GM13976 (cell line): ENCODE measurements around the gene COPS8.

Experiments used
- DNase-seq: peaks from one replicate; pipeline ENCODE4 v3.0.0; 2012; ENCODE audit warnings: low spot score
- CTCF ChIP-seq: IDR thresholded peaks from 2 replicates; pipeline ENCODE4 v1.5.1; 2012; ENCODE audit warnings: borderline replicate concordance, mild to moderate bottlenecking; ENCODE audit not compliant: insufficient read depth; ENCODE audit errors: extremely low read depth, missing control alignments, control extremely low read depth
- in situ Hi-C: fragments of 300-500 bp; cut with MboI; formaldehyde crosslinking; loops from one replicate; pipeline ENCODE4 v1.12.0; 2022; ENCODE audit warnings: low sequenced_read_pairs, mixed read lengths, inconsistent platforms; ENCODE audit not compliant: unreplicated experiment

Gene COPS8

GRCh38 chr2:237121321-237121720 lies 35.6 kb downstream of the COPS8 start:
- in situ Hi-C loops, result no loop called here
- TF ChIP-seq CTCF, result no peak
- DNase-seq, result no peak

GRCh38 chr2:237122214-237122666 lies 36.6 kb downstream of the COPS8 start:
- in situ Hi-C loops, result no loop called here
- peak; percentile 67 for TF ChIP-seq CTCF
- DNase-seq, result peak; percentile 54

GRCh38 chr2:237124820-237125219 lies 39.1 kb downstream of the COPS8 start:
- in situ Hi-C loops, result no loop called here
- no peak for TF ChIP-seq CTCF
- DNase-seq, result no peak

- TF ChIP-seq CTCF, result no peak
- no peak for DNase-seq
- in situ Hi-C loops, result no loop called here
Measured at GRCh38 chr2:237125967-237126366, 40.3 kb downstream of the COPS8 start.

- DNase-seq, result no peak
- no peak for TF ChIP-seq CTCF
- in situ Hi-C loops, result no loop called here
Measured at GRCh38 chr2:237126519-237127174, 41.0 kb downstream of the COPS8 start.

GRCh38 chr2:237128026-237128703 lies 42.5 kb downstream of the COPS8 start:
- no peak for DNase-seq
- TF ChIP-seq CTCF, result no peak
- in situ Hi-C loops, result no loop called here
